Measurements from ENCODE around the gene UMODL1. TPM values are rescaled to one million over a fixed set of nuclear protein-coding genes. Genes with fewer than 3 reads are reported as not detected.

UMODL1 gene
- total RNA-seq, 1 donor from 2014 or later: not detected

- H3K36me3 Mint-ChIP-seq (ENCODE audit: low read depth, unreplicated experiment): peaks cover 6% of the 10 kb centered on the region
- H3K4me3 Mint-ChIP-seq (ENCODE audit: unreplicated experiment): no peak overlapping the region
- DNase-seq (ENCODE audit: low spot score): no peak
- peaks cover 2% of the 10 kb centered on the region for H3K27me3 Mint-ChIP-seq (ENCODE audit: unreplicated experiment)
- H3K9me3 Mint-ChIP-seq (ENCODE audit: unreplicated experiment): peaks cover 6% of the 10 kb centered on the region
- H3K4me1 Mint-ChIP-seq (ENCODE audit: unreplicated experiment): no peaks in the 10 kb centered on the region
- no peak overlapping the region for H3K27ac Mint-ChIP-seq (ENCODE audit: unreplicated experiment)
- TF ChIP-seq CTCF (IDR thresholded peaks at IDR 0.05; ENCODE audit: unreplicated experiment): no peak
Observed at GRCh38 chr21:42041711-42042110, 29.4 kb upstream of the UMODL1 start.

DNA sequence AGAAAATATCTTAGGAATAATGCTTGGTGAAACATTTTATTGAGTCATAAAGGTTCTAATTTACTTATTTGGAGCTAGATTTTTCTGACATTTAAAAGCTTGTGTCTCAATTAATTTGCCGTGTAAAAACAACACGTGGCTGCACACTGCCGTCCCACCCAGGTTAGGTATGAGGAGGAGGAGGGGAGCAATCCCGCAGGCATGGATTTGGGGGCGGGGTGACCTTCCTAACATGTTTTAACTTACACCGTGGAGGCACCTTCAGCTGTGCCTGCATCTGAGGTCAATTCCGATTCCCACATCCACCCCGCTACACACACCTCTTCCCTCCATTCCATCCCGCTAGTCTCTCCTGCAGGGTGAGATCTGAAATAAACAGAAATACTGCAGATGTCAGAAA lies 28.5 kb upstream of the UMODL1 start:
- Mint-ChIP-seq H3K27me3 (ENCODE audit: unreplicated experiment) (peaks cover 2% of the 10 kb centered on the region), H3K36me3 (ENCODE audit: low read depth, unreplicated experiment) (peaks cover 3% of the 10 kb centered on the region), H3K4me3 (ENCODE audit: unreplicated experiment) (no peak overlapping the region), H3K27ac (ENCODE audit: unreplicated experiment) (no peak overlapping the region), H3K4me1 (ENCODE audit: unreplicated experiment) (no peaks in the 10 kb centered on the region), H3K9me3 (ENCODE audit: unreplicated experiment) (peaks cover under 1% of the 10 kb centered on the region)
- no peak for DNase-seq (ENCODE audit: low spot score)
- no peak for TF ChIP-seq CTCF (IDR thresholded peaks at IDR 0.05; ENCODE audit: unreplicated experiment)

DNA sequence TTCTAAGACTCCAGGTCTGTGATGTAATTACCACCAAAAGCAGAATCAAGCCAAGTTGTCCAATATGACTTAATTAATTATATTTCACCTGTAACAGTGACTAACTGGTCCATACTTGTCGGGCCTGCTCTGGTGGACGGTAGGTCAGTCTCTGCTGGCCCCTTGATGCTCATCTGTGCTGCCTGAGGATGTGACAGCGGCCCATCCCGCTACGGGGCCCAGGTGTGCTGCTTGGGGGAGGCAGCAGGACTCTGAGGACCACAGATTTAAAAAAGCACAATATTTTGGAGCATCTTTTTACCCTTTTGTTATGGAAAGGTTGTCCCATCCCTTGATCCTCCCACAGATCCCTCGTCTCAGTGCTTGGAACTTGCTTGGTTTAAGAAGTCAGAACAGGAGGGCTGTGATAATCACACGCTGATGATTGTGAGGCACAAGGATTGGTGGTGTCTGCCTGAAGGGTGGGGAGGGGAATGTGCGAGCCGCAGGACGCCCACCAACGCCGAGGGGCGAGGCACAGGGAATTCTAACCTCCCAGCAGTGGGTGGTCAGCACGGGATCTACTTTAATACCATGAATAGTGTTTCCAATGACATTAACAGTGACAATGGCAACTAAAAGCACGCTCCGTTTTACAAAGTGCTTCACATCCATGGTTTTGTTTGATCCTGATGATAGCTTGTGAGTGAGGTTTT lies 27.8 kb upstream of the UMODL1 start:
- Mint-ChIP-seq H3K4me1 (ENCODE audit: unreplicated experiment) (no peaks in the 10 kb centered on the region), H3K4me3 (ENCODE audit: unreplicated experiment) (no peak overlapping the region), H3K9me3 (ENCODE audit: unreplicated experiment) (no peaks in the 10 kb centered on the region), H3K36me3 (ENCODE audit: low read depth, unreplicated experiment) (peaks cover 3% of the 10 kb centered on the region), H3K27me3 (ENCODE audit: unreplicated experiment) (peaks cover 2% of the 10 kb centered on the region), H3K27ac (ENCODE audit: unreplicated experiment) (no peak overlapping the region)
- DNase-seq (ENCODE audit: low spot score): no peak
- no peak for TF ChIP-seq CTCF (IDR thresholded peaks at IDR 0.05; ENCODE audit: unreplicated experiment)

GRCh38 chr21:42043961-42044360 lies 27.2 kb upstream of the UMODL1 start:
- TF ChIP-seq CTCF (IDR thresholded peaks at IDR 0.05; ENCODE audit: unreplicated experiment): no peak
- no peaks in the 10 kb centered on the region for H3K4me1 Mint-ChIP-seq (ENCODE audit: unreplicated experiment)
- H3K4me3 Mint-ChIP-seq (ENCODE audit: unreplicated experiment): no peak overlapping the region
- no peaks in the 10 kb centered on the region for H3K36me3 Mint-ChIP-seq (ENCODE audit: low read depth, unreplicated experiment)
- peaks cover 2% of the 10 kb centered on the region for H3K27me3 Mint-ChIP-seq (ENCODE audit: unreplicated experiment)
- no peak overlapping the region for H3K27ac Mint-ChIP-seq (ENCODE audit: unreplicated experiment)
- no peak for DNase-seq (ENCODE audit: low spot score)
- no peaks in the 10 kb centered on the region for H3K9me3 Mint-ChIP-seq (ENCODE audit: unreplicated experiment)

DNA sequence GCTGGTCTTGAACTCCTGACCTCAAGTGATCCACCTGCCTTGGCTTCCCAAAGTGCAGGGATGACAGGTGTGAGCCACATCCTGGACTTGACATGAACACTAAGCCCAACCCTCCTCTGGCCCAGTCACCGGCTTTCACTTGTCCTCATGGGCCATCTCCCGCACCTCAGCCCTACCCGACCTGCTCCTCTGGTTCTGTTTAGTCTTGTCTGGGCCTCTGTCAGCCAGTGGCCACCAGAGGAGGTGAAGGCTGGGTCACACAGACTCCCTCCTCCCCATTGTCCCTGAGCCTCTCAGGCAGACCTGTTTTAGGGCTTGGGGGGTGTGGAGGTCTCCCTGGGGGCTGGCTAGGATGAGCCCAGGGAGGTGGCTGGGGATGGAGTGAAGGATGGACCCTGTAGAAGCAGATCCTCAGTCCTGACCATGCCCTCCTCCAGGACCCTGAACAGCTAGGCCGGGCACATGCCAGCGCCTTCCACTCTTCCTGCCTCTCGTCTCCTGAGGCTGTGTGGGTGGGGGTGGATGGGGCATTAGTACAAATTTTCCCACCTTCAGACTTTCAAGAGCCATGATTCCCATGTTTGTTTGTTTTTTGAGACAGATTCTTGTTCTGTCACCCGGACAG lies 26.1 kb upstream of the UMODL1 start:
- Mint-ChIP-seq H3K4me3 (ENCODE audit: unreplicated experiment) (no peak overlapping the region), H3K27ac (ENCODE audit: unreplicated experiment) (no peak overlapping the region), H3K36me3 (ENCODE audit: low read depth, unreplicated experiment) (no peaks in the 10 kb centered on the region), H3K27me3 (ENCODE audit: unreplicated experiment) (peaks cover 2% of the 10 kb centered on the region), H3K9me3 (ENCODE audit: unreplicated experiment) (no peaks in the 10 kb centered on the region), H3K4me1 (ENCODE audit: unreplicated experiment) (no peaks in the 10 kb centered on the region)
- DNase-seq (ENCODE audit: low spot score): no peak
- no peak for TF ChIP-seq CTCF (IDR thresholded peaks at IDR 0.05; ENCODE audit: unreplicated experiment)

Data from endothelial cell (in vitro differentiated cells).